ENCODE data around the gene VWF.

The VWF gene

GRCh38 chr12:6074979-6075585, 49.4 kb downstream of the VWF start:
- no peaks in the 10 kb centered on the region for H3K36me3 ChIP-seq (ENCODE audit: insufficient read depth, low read length)
- H3K27me3 ChIP-seq (ENCODE audit: insufficient read depth, low read length): no peaks in the 10 kb centered on the region
- H2AFZ ChIP-seq (ENCODE audit: low read depth, low read length): no peak overlapping the region
- H3K4me3 ChIP-seq (ENCODE audit: low read length): no peak overlapping the region
- H3K9me3 ChIP-seq (ENCODE audit: low read length): no peaks in the 10 kb centered on the region
- peaks cover 31% of the 10 kb centered on the region for H3K4me1 ChIP-seq (ENCODE audit: insufficient read depth, low read length)

GRCh38 chr12:6074427-6074826, 50.0 kb downstream of the VWF start:
- Histone ChIP-seq H2AFZ (ENCODE audit: low read depth, low read length) (no peak overlapping the region), H3K4me1 (ENCODE audit: insufficient read depth, low read length) (peaks cover 31% of the 10 kb centered on the region), H3K4me3 (ENCODE audit: low read length) (no peak overlapping the region), H3K9me3 (ENCODE audit: low read length) (no peaks in the 10 kb centered on the region), H3K36me3 (ENCODE audit: insufficient read depth, low read length) (no peaks in the 10 kb centered on the region), H3K27me3 (ENCODE audit: insufficient read depth, low read length) (no peaks in the 10 kb centered on the region)

- peaks cover 28% of the 10 kb centered on the region for H3K4me1 ChIP-seq (ENCODE audit: insufficient read depth, low read length)
- no peaks in the 10 kb centered on the region for H3K9me3 ChIP-seq (ENCODE audit: low read length)
Measured at GRCh38 chr12:6073426-6073825, 51.0 kb downstream of the VWF start.

GRCh38 chr12:6072302-6072752, 52.1 kb downstream of the VWF start:
- Histone ChIP-seq H2AFZ (ENCODE audit: low read depth, low read length) (no peak overlapping the region), H3K27me3 (ENCODE audit: insufficient read depth, low read length) (no peaks in the 10 kb centered on the region), H3K36me3 (ENCODE audit: insufficient read depth, low read length) (no peaks in the 10 kb centered on the region), H3K9me3 (ENCODE audit: low read length) (no peaks in the 10 kb centered on the region), H3K4me1 (ENCODE audit: insufficient read depth, low read length) (peaks cover 21% of the 10 kb centered on the region), H3K4me3 (ENCODE audit: low read length) (no peak overlapping the region)

More at GRCh38 chr12:6073426-6073825, 51.0 kb downstream of the VWF start:
- Histone ChIP-seq H2AFZ (ENCODE audit: low read depth, low read length) (no peak overlapping the region), H3K36me3 (ENCODE audit: insufficient read depth, low read length) (no peaks in the 10 kb centered on the region), H3K4me3 (ENCODE audit: low read length) (no peak overlapping the region), H3K27me3 (ENCODE audit: insufficient read depth, low read length) (no peaks in the 10 kb centered on the region)

GRCh38 chr12:6071589-6071988, 52.9 kb downstream of the VWF start:
- Histone ChIP-seq H3K36me3 (ENCODE audit: insufficient read depth, low read length) (no peaks in the 10 kb centered on the region), H3K4me3 (ENCODE audit: low read length) (no peak overlapping the region), H3K27me3 (ENCODE audit: insufficient read depth, low read length) (no peaks in the 10 kb centered on the region), H3K9me3 (ENCODE audit: low read length) (no peaks in the 10 kb centered on the region), H2AFZ (ENCODE audit: low read depth, low read length) (no peak overlapping the region), H3K4me1 (ENCODE audit: insufficient read depth, low read length) (peaks cover 21% of the 10 kb centered on the region)

GRCh38 chr12:6070472-6071257, 53.8 kb downstream of the VWF start:
- Histone ChIP-seq H3K36me3 (ENCODE audit: insufficient read depth, low read length) (no peaks in the 10 kb centered on the region), H2AFZ (ENCODE audit: low read depth, low read length) (no peak overlapping the region), H3K27me3 (ENCODE audit: insufficient read depth, low read length) (no peaks in the 10 kb centered on the region), H3K9me3 (ENCODE audit: low read length) (no peaks in the 10 kb centered on the region), H3K4me1 (ENCODE audit: insufficient read depth, low read length) (peaks cover 21% of the 10 kb centered on the region), H3K4me3 (ENCODE audit: low read length) (no peak overlapping the region)

GRCh38 chr12:6069437-6070093, 54.9 kb downstream of the VWF start:
- Histone ChIP-seq H3K9me3 (ENCODE audit: low read length) (no peaks in the 10 kb centered on the region), H3K4me1 (ENCODE audit: insufficient read depth, low read length) (peaks cover 13% of the 10 kb centered on the region), H3K27me3 (ENCODE audit: insufficient read depth, low read length) (no peaks in the 10 kb centered on the region), H2AFZ (ENCODE audit: low read depth, low read length) (no peak overlapping the region), H3K36me3 (ENCODE audit: insufficient read depth, low read length) (no peaks in the 10 kb centered on the region), H3K4me3 (ENCODE audit: low read length) (no peak overlapping the region)

GRCh38 chr12:6068227-6068626, 56.2 kb downstream of the VWF start:
- Histone ChIP-seq H3K9me3 (ENCODE audit: low read length) (no peaks in the 10 kb centered on the region), H3K4me3 (ENCODE audit: low read length) (no peak overlapping the region), H3K36me3 (ENCODE audit: insufficient read depth, low read length) (no peaks in the 10 kb centered on the region), H3K27me3 (ENCODE audit: insufficient read depth, low read length) (no peaks in the 10 kb centered on the region), H2AFZ (ENCODE audit: low read depth, low read length) (no peak overlapping the region), H3K4me1 (ENCODE audit: insufficient read depth, low read length) (peaks cover 8% of the 10 kb centered on the region)

- Histone ChIP-seq H3K4me1 (ENCODE audit: insufficient read depth, low read length) (peaks cover 4% of the 10 kb centered on the region), H3K36me3 (ENCODE audit: insufficient read depth, low read length) (no peaks in the 10 kb centered on the region), H3K9me3 (ENCODE audit: low read length) (no peaks in the 10 kb centered on the region), H3K4me3 (ENCODE audit: low read length) (no peak overlapping the region), H3K27me3 (ENCODE audit: insufficient read depth, low read length) (no peaks in the 10 kb centered on the region), H2AFZ (ENCODE audit: low read depth, low read length) (no peak overlapping the region)
Measured at GRCh38 chr12:6067152-6067916, 57.1 kb downstream of the VWF start.

- H3K4me1 ChIP-seq (ENCODE audit: insufficient read depth, low read length): no peaks in the 10 kb centered on the region
- no peak overlapping the region for H2AFZ ChIP-seq (ENCODE audit: low read depth, low read length)
- no peaks in the 10 kb centered on the region for H3K9me3 ChIP-seq (ENCODE audit: low read length)
- H3K27me3 ChIP-seq (ENCODE audit: insufficient read depth, low read length): no peaks in the 10 kb centered on the region
- no peak overlapping the region for H3K4me3 ChIP-seq (ENCODE audit: low read length)
- H3K36me3 ChIP-seq (ENCODE audit: insufficient read depth, low read length): no peaks in the 10 kb centered on the region
Measured at GRCh38 chr12:6066651-6067050, 57.8 kb downstream of the VWF start.

- Histone ChIP-seq H3K4me1 (ENCODE audit: insufficient read depth, low read length) (no peaks in the 10 kb centered on the region), H2AFZ (ENCODE audit: low read depth, low read length) (no peak overlapping the region), H3K4me3 (ENCODE audit: low read length) (no peak overlapping the region), H3K9me3 (ENCODE audit: low read length) (no peaks in the 10 kb centered on the region), H3K27me3 (ENCODE audit: insufficient read depth, low read length) (no peaks in the 10 kb centered on the region), H3K36me3 (ENCODE audit: insufficient read depth, low read length) (no peaks in the 10 kb centered on the region)
Measured at GRCh38 chr12:6065863-6066199, 58.6 kb downstream of the VWF start.

GRCh38 chr12:6065131-6065862, 59.2 kb downstream of the VWF start:
- no peaks in the 10 kb centered on the region for H3K36me3 ChIP-seq (ENCODE audit: insufficient read depth, low read length)
- no peaks in the 10 kb centered on the region for H3K4me1 ChIP-seq (ENCODE audit: insufficient read depth, low read length)
- no peak overlapping the region for H3K4me3 ChIP-seq (ENCODE audit: low read length)
- H3K9me3 ChIP-seq (ENCODE audit: low read length): no peaks in the 10 kb centered on the region
- H2AFZ ChIP-seq (ENCODE audit: low read depth, low read length): no peak overlapping the region
- no peaks in the 10 kb centered on the region for H3K27me3 ChIP-seq (ENCODE audit: insufficient read depth, low read length)

Data from neuron (in vitro differentiated cells).